GM18499 (cell line): ENCODE results near the gene NUAK2.
"Not testable (repeated sequence)": the region's sequence is repeated elsewhere in the genome, so short reads cannot be mapped to it uniquely, and the experiment has no call there.

ENCODE experiments used
- ATAC-seq: cut with Tn5 transposase; IDR thresholded peaks from one replicate; pipeline ENCODE4 v1.9.1; 2021; ENCODE audit warnings: moderate number of reproducible peaks; ENCODE audit not compliant: insufficient read depth, unreplicated experiment

The NUAK2 gene

DNA sequence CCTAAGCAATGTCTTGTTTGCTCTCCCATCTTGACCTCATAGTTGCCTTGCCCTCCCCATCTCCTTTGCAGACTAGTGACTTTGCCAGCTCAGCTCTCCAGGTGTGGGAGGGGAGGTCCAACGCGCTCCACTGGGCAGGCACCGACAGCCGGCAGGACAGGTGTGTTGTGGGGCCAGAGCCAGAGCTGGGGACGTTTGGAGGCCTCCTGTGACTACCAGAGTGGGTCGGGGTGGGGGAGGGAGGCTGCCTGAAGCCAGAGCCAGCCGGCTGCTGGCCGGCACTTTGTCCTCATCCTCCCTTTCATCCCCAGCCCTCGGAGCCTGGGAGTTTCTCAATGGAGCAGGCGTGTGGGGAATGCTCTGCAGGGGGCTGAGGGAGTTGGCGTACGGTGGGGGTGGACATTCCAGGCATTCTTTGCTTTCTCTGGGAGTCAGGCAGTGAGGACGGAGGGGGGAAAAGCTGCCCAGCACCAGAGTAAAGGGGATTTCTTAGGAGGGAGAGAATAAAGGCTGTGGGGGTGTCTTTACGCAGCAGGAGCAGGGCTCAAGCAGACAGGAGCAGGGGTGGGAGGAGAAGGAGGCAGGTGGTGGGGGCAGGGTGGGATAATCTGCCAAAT lies 20.2 kb downstream of the NUAK2 start:
- no peak for ATAC-seq

DNA sequence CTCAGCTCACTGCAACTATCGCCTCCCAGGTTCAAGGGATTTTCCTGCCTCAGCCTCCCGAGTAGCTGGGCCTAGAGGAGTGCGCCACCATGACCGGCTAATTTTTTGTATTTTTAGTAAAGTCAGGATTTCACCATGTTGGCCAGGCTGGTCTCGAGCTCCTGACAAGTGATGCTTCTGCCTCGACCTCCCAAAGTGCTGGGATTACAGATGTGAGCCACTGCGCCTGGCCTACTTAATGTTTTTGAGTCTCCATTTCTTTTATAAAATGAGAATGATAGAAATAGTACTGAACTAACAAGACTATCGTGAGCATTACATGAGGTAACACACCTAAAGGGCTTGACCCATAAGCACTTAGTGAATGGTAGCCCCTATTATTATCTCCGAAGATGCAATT lies 21.4 kb downstream of the NUAK2 start:
- no peak for ATAC-seq

GRCh38 chr1:205298191-205298994 lies 23.2 kb downstream of the NUAK2 start:
- ATAC-seq, result no peak

- ATAC-seq, result not testable (repeated sequence)
These were observed 23.9 kb downstream of the NUAK2 start for GRCh38 chr1:205297546-205298177.

DNA sequence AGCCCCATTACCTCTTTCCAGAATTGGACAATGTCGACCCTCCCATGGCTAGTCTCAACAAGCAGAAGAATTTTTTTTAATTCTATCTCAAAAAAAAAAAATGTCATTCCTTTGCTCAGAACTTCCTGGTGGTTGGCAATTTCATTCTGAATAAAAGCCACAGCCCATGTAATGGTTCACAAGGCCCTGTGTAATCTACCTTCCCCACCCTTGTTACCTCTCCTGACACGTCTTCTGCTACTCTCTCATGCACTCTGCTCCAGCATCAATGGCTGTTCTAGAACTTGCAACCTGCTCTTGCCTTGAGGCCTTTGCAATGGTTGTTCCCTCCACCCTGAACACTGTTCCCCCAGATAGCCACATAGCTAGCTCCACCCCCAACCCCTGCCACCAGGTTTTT lies 25.4 kb downstream of the NUAK2 start:
- ATAC-seq, result no peak

GRCh38 chr1:205294934-205295333 lies 26.6 kb downstream of the NUAK2 start:
- ATAC-seq, result no peak

GRCh38 chr1:205294175-205294917 lies 27.2 kb downstream of the NUAK2 start:
- no peak for ATAC-seq

DNA sequence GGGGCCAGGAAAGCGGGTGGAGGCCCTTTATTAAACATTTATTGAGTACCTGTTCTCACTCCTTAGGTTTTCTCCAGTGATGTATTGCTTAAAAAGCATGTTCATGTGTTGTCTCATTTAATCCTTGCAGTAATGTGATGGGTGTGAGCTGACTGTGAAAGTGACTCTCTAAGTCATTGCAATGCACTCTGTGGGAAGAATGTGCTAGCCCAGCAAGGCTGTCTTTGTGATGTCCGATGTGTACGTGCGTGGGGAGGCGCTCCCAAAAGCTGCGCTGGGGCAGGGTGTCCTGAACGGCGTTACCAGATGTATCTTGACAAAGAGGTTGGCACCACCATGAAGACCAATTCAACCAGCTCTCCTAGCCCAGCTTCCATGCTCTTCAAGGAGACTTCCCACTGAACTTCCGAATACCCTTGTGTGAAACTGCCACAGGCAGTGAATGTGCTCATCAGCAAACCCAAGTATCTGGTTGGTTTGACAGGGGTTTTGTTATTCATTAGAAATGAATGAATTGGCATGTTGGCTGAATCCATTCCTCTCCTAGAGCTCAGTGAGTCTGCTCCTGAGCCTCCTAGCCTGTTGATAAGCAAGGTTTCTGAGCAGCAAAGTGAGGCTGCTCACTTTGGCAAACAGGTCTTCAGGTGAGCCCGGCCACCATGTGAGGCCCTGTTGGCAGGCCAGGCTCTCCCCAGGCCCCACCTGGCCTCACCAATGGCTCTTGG lies 28.0 kb downstream of the NUAK2 start:
- no peak for ATAC-seq

- no peak for ATAC-seq
These were observed 29.9 kb downstream of the NUAK2 start for GRCh38 chr1:205291596-205291995.

DNA sequence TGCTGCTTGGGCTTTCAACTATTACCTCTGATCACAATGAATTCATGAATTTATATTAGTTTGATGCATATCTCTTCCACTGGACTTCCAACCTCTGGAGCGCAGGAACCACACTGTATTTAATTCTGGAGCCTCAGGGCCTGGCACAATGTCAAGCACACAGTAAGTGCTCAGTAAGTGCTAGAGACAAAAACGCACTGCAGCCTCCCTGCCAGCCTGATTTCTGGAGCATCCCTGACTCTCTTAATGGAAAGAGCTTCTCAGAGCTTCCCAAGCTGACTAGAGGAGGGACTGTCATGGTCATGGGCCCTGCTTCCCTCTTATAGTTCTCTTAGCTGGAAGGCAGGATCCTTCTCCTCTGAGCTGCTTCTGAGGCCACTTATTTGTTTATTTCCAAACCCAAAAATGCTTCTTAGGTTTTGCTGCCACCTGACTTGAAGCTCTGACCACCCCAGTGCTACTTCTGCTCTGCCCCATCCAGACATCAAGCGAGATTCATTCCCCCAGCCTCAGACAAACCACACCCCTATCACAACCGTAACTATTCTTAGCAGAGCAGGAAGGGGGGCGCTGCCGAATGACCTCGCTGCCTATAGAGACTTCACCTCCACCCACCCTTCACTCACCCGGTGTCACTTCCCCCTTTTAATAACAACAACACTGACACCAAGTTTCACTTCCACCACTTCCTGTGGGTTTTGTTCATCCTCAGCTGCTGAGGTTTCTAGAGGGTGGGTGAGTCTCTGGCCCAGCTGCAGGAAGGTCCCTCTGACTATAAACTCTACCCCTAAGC lies 33.6 kb downstream of the NUAK2 start:
- peak; percentile 58 for ATAC-seq

GRCh38 chr1:205287076-205287475 lies 34.5 kb downstream of the NUAK2 start:
- no peak for ATAC-seq

GRCh38 chr1:205286335-205286950 lies 35.1 kb downstream of the NUAK2 start:
- ATAC-seq, result no peak

- ATAC-seq, result no peak
These were observed 36.0 kb downstream of the NUAK2 start for GRCh38 chr1:205285381-205286101.

DNA sequence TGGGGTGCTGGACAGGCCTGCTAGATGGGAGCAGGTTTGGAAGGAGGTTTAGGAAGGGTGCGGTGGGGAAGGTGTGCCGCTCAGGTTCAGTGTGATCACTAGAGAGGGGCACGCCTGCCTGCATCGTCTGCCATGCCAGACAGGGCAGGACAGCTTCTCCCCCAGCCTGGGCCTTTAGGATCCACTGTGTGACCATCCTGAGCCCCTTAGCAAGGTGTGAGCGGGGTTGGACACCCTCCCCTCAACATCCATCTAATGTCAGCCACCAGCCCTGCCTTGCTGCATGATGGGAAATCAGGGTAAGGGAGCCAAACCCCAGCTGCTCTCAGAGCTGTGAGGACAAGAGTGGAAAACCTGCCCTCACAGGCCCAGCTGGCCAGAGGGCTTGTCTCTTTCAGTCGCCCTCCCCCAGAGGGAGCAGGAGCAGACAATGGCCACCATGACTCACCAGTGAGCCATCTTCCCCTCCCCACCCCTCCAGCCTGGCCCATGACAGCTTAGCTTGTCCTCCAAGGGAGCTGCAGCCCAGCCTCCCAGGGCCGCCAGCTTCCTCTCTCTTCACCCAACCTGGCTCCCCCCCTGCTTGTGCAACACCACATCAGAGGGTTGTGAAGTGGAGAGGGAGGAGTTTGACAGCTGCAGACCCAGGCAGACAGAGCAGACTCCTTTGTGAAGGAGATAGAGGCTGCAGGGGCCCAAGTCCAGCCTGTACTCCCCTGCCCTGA lies 37.0 kb downstream of the NUAK2 start:
- ATAC-seq, result no peak

GRCh38 chr1:205283270-205284147 lies 38.0 kb downstream of the NUAK2 start:
- no peak for ATAC-seq

DNA sequence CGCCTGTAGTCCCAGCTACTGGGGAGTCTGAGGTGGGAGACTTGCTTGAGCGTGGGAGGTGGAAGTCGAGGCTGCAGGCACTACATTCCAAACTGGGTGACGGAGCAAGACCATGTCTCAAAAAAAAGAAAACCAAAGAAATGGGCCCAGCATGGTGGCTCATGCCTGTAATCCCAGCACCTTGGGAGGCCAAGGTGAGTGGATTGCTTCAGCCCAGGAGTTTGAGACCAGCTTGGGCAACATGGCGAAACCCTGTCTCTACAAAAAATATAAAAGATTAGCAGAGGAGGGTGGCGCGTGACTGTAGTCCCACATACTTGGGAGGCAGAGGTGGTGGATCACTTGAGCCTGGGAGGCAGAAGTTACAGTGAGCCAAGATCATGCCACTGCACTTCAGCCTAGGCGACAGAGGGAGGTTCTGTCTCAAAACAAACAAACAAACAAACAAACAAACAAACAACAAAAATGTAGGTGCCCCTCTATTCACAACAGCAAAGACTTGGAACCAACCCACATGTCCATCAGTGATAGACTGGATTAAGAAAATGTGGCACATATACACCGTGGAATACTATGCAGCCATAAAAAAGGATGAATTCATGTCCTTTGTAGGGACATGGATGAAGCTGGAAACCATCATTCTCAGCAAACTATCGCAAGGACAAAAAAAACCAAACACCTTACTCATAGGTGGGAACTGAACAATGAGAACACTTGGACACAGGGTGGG lies 40.7 kb downstream of the NUAK2 start:
- not testable (repeated sequence) for ATAC-seq
